Fibroblast of villous mesenchyme (primary cell): ENCODE data around the gene TFB1M. TPM values are rescaled to one million over a fixed set of nuclear protein-coding genes. Genes with fewer than 3 reads are reported as not detected.
A peak's percentile ranks its signal among the peaks of the same experiment; 100 is the strongest.

Source experiments
- DNase-seq: peaks from one replicate; pipeline ENCODE4 v3.0.0-alpha.2; 2010; ENCODE audit warnings: low read depth
- H3K4me3 ChIP-seq: 2 replicates; pipeline ENCODE4 v1.5.1; 2011; ENCODE audit warnings: low read depth, mild to moderate bottlenecking, low read length
- CTCF ChIP-seq: IDR thresholded peaks from 2 replicates; pipeline ENCODE4 v1.5.1; 2012; ENCODE audit warnings: low read depth, mild to moderate bottlenecking, low read length; ENCODE audit not compliant: insufficient read depth
- total RNA-seq: library from RNA; depleted of rRNA; stranded (reverse); fragments of >200 nt; gene quantifications from 2 replicates; pipeline ENCODE4 v1.2.3, GENCODE V29; 2012

Gene TFB1M
- total RNA-seq, 1 donor, result 29.8 TPM

- no peak overlapping the region for H3K4me3 ChIP-seq
- no peak for TF ChIP-seq CTCF
- DNase-seq, result no peak
These were observed 61.7 kb downstream of the TFB1M start for GRCh38 chr6:155252581-155252980.

GRCh38 chr6:155250701-155251381 is 63.4 kb downstream of the TFB1M start:
- H3K4me3 ChIP-seq, result no peak overlapping the region
- TF ChIP-seq CTCF, result no peak
- no peak for DNase-seq

DNA sequence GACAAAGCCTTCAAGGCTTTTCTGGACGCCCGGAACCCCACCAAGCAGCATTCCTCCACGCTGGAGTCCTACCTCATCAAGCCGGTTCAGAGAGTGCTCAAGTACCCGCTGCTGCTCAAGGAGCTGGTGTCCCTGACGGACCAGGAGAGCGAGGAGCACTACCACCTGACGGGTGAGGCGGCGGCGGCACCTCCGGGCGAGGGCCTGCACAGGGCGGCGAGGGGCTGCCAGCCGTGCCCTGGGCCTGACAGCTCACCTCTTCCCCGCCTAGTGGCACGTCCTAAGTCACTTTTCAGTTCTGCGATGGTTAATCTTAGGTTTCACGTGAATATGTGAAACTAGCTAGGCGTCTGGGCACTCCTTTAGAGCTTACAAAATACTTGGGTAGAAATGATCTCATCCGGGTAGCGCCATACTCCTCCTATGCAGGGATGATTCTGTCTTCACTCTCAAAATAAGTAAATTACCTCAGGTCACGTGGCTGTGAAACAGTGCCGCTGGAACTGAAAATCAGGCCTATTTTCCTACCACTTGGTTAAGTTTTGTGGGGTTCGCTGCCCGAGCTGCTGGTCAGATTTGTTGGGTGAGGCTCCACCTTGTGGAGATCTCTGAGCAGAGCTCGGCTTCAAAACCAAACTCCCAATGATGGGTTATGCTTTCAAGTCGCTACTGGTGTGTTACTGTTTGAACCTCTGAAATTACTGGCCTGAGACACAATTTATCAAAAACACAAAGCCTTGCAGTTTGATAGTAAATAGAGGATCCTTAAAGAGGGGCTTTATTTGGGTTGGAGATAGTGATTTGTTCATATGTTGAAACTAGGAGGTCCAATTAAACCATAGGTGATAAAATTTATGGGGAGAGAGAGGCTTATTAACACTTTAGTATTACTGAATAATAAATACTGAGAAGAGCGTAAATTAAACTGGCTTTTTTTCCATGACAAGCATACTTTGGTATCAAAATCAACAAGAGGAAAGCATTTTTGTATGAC is 66.0 kb downstream of the TFB1M start:
- TF ChIP-seq CTCF, result peak; percentile 85
- H3K4me3 ChIP-seq, result no peak overlapping the region
- peak; percentile 78 for DNase-seq

GRCh38 chr6:155247618-155248007 is 66.7 kb downstream of the TFB1M start:
- TF ChIP-seq CTCF, result no peak
- peak; percentile 52 for DNase-seq
- no peak overlapping the region for H3K4me3 ChIP-seq

GRCh38 chr6:155246825-155247224 is 67.5 kb downstream of the TFB1M start:
- no peak for TF ChIP-seq CTCF
- no peak overlapping the region for H3K4me3 ChIP-seq
- DNase-seq, result no peak

GRCh38 chr6:155245831-155246230 is 68.5 kb downstream of the TFB1M start:
- no peak overlapping the region for H3K4me3 ChIP-seq
- peak; percentile 47 for DNase-seq
- TF ChIP-seq CTCF, result no peak
